Choroid plexus epithelial cell (primary cell): ENCODE data around the gene SECISBP2.
"Not testable (repeated sequence)": the region's sequence is repeated elsewhere in the genome, so short reads cannot be mapped to it uniquely, and the experiment has no call there.

ENCODE experiments used
- DNase-seq: peaks from one replicate; pipeline ENCODE4 v3.0.0-alpha.2; 2010; ENCODE audit warnings: low read depth
- H3K4me3 ChIP-seq: 2 replicates; pipeline ENCODE4 v1.5.1; 2011; ENCODE audit warnings: low read depth, mild to moderate bottlenecking, control low read depth, low read length, moderate library complexity
- TF ChIP-seq, protein P1 (sequence below): conservative IDR thresholded peaks from 2 replicates; pipeline ENCODE4 v1.5.1; 2011; ENCODE audit warnings: low read depth, mild to moderate bottlenecking, control low read depth, inconsistent platforms, low read length, moderate library complexity

The SECISBP2 gene

GRCh38 chr9:89370593-89370992 lies 52.3 kb downstream of the SECISBP2 start:
- H3K4me3 ChIP-seq, result no peak overlapping the region
- TF ChIP-seq, protein P1, sequence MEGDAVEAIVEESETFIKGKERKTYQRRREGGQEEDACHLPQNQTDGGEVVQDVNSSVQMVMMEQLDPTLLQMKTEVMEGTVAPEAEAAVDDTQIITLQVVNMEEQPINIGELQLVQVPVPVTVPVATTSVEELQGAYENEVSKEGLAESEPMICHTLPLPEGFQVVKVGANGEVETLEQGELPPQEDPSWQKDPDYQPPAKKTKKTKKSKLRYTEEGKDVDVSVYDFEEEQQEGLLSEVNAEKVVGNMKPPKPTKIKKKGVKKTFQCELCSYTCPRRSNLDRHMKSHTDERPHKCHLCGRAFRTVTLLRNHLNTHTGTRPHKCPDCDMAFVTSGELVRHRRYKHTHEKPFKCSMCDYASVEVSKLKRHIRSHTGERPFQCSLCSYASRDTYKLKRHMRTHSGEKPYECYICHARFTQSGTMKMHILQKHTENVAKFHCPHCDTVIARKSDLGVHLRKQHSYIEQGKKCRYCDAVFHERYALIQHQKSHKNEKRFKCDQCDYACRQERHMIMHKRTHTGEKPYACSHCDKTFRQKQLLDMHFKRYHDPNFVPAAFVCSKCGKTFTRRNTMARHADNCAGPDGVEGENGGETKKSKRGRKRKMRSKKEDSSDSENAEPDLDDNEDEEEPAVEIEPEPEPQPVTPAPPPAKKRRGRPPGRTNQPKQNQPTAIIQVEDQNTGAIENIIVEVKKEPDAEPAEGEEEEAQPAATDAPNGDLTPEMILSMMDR, result no peak
- no peak for DNase-seq

- H3K4me3 ChIP-seq, DNase-seq: not testable (repeated sequence)
Observed at GRCh38 chr9:89371791-89372190, 53.5 kb downstream of the SECISBP2 start.

DNA sequence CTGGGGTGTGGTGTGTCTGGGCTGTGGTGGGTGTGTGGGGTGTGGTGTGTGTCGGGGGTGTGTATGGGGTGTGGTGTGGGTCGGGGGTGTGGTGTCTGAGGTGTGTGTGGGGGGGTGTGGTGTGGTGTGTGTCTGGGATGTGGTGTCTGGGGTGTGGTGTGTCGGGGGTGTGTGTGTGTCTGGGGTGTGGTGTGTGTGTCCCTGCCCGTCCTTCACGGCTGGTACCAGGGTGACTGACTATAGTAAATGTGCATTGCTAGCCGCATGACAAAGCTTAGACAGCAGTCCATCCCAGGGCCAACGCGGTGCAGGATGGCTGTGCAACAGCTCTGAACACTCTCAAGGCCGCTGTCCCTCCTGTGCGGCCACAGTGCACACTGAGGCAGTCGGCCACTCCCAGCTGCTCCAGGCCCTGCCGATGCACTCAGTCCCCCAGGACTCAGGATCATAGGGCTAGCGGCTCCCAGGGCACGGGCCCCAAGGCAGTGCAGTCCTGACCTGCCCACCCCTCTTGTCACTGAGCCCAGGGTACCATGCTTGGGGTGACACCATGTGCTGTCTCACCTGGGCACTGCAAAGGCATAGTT lies 54.0 kb downstream of the SECISBP2 start:
- TF ChIP-seq, protein P1, result no peak
- DNase-seq, result no peak
- H3K4me3 ChIP-seq, result no peak overlapping the region

DNA sequence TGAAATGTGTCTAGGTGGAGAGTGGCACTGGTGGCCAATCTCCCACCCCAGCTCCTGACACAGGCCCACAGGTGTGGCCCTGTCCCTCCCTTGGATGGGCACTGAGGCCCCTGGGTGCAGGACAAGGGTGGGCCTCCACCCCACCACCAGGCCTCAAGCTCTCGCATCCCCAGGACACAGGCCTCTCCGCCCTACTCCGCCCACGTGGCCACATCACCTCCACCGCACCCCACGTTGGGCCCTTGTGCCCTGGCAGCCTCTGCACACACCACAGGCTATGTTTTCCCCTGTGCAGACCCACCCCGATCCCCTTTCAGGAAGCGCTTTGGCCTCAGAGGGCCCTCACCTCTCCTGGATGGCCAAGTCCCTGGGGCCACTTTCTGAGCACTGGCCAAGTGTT lies 54.7 kb downstream of the SECISBP2 start:
- no peak overlapping the region for H3K4me3 ChIP-seq
- TF ChIP-seq, protein P1, result no peak
- DNase-seq, result no peak

DNA sequence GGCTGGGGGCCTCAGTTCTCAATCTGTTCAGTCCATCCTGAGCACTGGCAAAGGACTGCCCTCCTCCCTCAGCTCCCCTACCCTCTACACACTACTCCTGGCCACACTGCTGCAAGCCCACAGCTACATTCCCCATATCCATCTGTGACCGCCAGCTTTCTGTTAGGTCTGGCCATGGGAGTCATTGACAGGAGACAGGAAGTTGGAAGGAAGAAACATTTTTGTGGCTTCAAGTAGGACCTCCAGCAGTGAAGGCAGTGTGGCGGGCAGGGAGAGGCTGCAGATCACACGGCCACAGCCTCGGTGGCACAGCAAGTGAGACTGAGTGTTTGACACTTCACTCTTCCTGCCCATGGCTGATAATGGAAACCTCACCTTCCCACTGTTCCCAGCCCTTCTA lies 55.9 kb downstream of the SECISBP2 start:
- TF ChIP-seq, protein P1, result no peak
- no peak overlapping the region for H3K4me3 ChIP-seq
- peak; percentile 65 for DNase-seq

- H3K4me3 ChIP-seq, result no peak overlapping the region
- peak; percentile 27 for DNase-seq
- TF ChIP-seq, protein P1, result no peak
Observed at GRCh38 chr9:89375191-89375760, 57.0 kb downstream of the SECISBP2 start.

DNA sequence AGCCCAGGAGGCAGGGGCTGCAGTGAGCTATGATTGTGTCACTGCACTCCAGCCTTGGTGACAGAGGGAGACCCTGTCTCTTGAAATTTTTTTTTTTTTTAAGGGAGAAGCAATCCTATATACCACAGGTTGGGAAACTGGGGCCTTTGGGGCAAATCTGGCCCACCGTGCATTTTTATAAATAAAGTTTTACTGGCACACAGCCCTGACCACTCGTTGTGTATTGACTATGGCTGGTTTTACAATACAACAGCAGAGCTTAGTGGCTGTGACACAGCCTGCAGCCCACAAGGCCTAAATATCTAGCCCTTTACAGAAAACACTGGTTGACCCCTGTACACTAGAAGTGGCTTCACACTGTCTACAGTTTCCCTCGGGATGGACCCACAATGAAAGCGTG lies 58.0 kb downstream of the SECISBP2 start:
- TF ChIP-seq, protein P1, result no peak
- no peak overlapping the region for H3K4me3 ChIP-seq
- DNase-seq, result no peak
